ENCODE measurements around the gene CXCL12.

DNA sequence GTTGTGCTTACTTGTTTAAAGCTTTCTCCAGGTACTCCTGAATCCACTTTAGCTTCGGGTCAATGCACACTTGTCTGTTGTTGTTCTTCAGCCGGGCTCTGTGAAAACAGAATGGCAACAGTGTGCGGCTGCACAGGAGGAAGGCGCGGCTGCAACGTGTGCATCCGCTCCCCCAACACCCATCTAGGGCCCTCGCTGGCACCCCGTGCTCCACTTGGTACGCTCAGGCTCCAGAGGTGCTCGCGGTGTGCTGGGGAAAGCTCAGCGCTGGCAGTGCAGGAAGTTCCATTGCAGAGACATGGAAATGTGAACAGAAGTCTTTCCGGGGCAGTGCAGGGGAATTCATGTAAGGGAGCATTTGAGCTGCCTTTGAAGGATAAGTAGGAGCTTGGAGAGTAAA, 6.3 kb downstream of the CXCL12 start:
- TF ChIP-seq, protein P1, sequence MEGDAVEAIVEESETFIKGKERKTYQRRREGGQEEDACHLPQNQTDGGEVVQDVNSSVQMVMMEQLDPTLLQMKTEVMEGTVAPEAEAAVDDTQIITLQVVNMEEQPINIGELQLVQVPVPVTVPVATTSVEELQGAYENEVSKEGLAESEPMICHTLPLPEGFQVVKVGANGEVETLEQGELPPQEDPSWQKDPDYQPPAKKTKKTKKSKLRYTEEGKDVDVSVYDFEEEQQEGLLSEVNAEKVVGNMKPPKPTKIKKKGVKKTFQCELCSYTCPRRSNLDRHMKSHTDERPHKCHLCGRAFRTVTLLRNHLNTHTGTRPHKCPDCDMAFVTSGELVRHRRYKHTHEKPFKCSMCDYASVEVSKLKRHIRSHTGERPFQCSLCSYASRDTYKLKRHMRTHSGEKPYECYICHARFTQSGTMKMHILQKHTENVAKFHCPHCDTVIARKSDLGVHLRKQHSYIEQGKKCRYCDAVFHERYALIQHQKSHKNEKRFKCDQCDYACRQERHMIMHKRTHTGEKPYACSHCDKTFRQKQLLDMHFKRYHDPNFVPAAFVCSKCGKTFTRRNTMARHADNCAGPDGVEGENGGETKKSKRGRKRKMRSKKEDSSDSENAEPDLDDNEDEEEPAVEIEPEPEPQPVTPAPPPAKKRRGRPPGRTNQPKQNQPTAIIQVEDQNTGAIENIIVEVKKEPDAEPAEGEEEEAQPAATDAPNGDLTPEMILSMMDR (IDR thresholded peaks at IDR 0.05; ENCODE audit: low read depth, low read length): no peak
- no peak for TF ChIP-seq EZH2phosphoT487 (IDR thresholded peaks at IDR 0.05; ENCODE audit: low read depth)

Data from OCI-LY3 (cell line).